Activated CD4-positive, alpha-beta T cell treated with anti-CD3 and anti-CD28 coated beads for 36 hours (primary cell): Measurements from ENCODE around the gene DIO1. TPM values are rescaled to one million over a fixed set of nuclear protein-coding genes. Genes with fewer than 3 reads are reported as not detected.

Source experiments
- ATAC-seq: fragments of 200-7000 bp; cut with Tn5 transposase; one replicate; pipeline ENCODE4 v1.10.0; 2021; ENCODE audit warnings: mild to moderate bottlenecking, moderate library complexity
- CTCF ChIA-PET: fragments of 350-600 bp; sonication (Branson Sonifier 250); formaldehyde crosslinking; loops from one replicate; lab custom pipeline; 2021; ENCODE audit warnings: antibody characterized with exemption; lab: Charles Lee
- POLR2A ChIA-PET: fragments of 350-600 bp; sonication (Branson Sonifier 250); formaldehyde crosslinking; loops from one replicate; lab custom pipeline; 2021; ENCODE audit warnings: antibody characterized with exemption, inconsistent platforms; lab: Charles Lee
- DNase-seq: peaks from one replicate; pipeline ENCODE4 v3.0.0-alpha.2; 2020
- H3K27ac Mint-ChIP-seq: one replicate; pipeline ENCODE4 v1.8.0; 2021; ENCODE audit warnings: mixed read lengths
- H3K27me3 Mint-ChIP-seq: one replicate; pipeline ENCODE4 v1.8.0; 2021; ENCODE audit warnings: mixed read lengths
- H3K36me3 Mint-ChIP-seq: one replicate; pipeline ENCODE4 v1.8.0; 2021; ENCODE audit warnings: low read depth, mixed read lengths
- H3K4me1 Mint-ChIP-seq: one replicate; pipeline ENCODE4 v1.8.0; 2021; ENCODE audit warnings: mixed read lengths
- H3K4me3 Mint-ChIP-seq: one replicate; pipeline ENCODE4 v1.8.0; 2021; ENCODE audit warnings: mild to moderate bottlenecking, moderate library complexity, mixed read lengths
- H3K9me3 Mint-ChIP-seq: one replicate; pipeline ENCODE4 v1.8.0; 2021; ENCODE audit warnings: low read depth, mixed read lengths
- intact Hi-C, 2 experiments: fragments of 100-400 bp; cut with DNase I in 1 of 2; cut with micrococcal nuclease in 1 of 2; formaldehyde crosslinking; loops; one replicate each; pipeline versions ENCODE4 v1.14.2 to v1.15.1; 2022 to 2024; cut with DNase I, micrococcal nuclease
- total RNA-seq, 2 experiments: library from RNA; stranded (reverse); gene quantifications; one replicate each; pipeline ENCODE4 v1.2.3, GENCODE V29; 2021

The DIO1 gene
- total RNA-seq, 2 experiments from 2014 or later, result not detected

GRCh38 chr1:53942127-53942957 lies 48.4 kb downstream of the DIO1 start:
- peak overlapping the region; percentile 23 for H3K27ac Mint-ChIP-seq
- ChIA-PET CTCF (interaction anchor here (0.6 to 1.9 kb wide), 9 partner anchors 14 to 208 kb away, joined by 3 to 8 read pairs (median 3); no protein-coding TSS in a partner anchor), POLR2A (interaction anchor here (0.6 to 0.7 kb wide), 2 partner anchors 10 to 748 kb away, joined by 4 to 5 read pairs; no protein-coding TSS in a partner anchor)
- peak; percentile 11 for DNase-seq
- H3K9me3 Mint-ChIP-seq, result no peaks in the 10 kb centered on the region
- H3K36me3 Mint-ChIP-seq, result peaks cover 27% of the 10 kb centered on the region
- H3K4me3 Mint-ChIP-seq, result peak overlapping the region; percentile 9
- ATAC-seq, result peak; percentile 38
- intact Hi-C loops, result loop anchor here (1.0 to 2.0 kb wide), 2 partner anchors 22 to 24 kb away; no protein-coding TSS in a partner anchor
- H3K4me1 Mint-ChIP-seq, result peaks cover 45% of the 10 kb centered on the region
- H3K27me3 Mint-ChIP-seq, result no peaks in the 10 kb centered on the region

GRCh38 chr1:53943090-53943489 lies 49.1 kb downstream of the DIO1 start:
- Mint-ChIP-seq H3K4me3 (peak overlapping the region; percentile 9), H3K9me3 (no peaks in the 10 kb centered on the region), H3K4me1 (peaks cover 51% of the 10 kb centered on the region), H3K36me3 (peaks cover 28% of the 10 kb centered on the region), H3K27me3 (no peaks in the 10 kb centered on the region), H3K27ac (peak overlapping the region; percentile 23)
- CTCF ChIA-PET, result interaction anchor here (1.5 to 9.7 kb wide), 4 partner anchors 16 to 83 kb away, joined by 5 to 93 read pairs (median 8); no protein-coding TSS in a partner anchor
- ATAC-seq (no peak), DNase-seq (no peak)
- intact Hi-C loops, result loop anchor here in 1 of 2 experiments (2.0 kb wide), 1 partner anchor 24 kb away; no protein-coding TSS in a partner anchor
- POLR2A ChIA-PET, result interaction anchor here (0.6 kb wide), 1 partner anchor 749 kb away, joined by 4 read pairs; no protein-coding TSS in a partner anchor

GRCh38 chr1:53943490-53944043 lies 49.6 kb downstream of the DIO1 start:
- no peak for ATAC-seq
- ChIA-PET CTCF (interaction anchor here (0.7 to 9.7 kb wide), 3 partner anchors 29 to 82 kb away, joined by 3 to 93 read pairs (median 5); no protein-coding TSS in a partner anchor), POLR2A (no interaction called here)
- H3K4me1 Mint-ChIP-seq, result peaks cover 50% of the 10 kb centered on the region
- H3K36me3 Mint-ChIP-seq, result peaks cover 24% of the 10 kb centered on the region
- peak overlapping the region; percentile 95 for H3K4me3 Mint-ChIP-seq
- no peaks in the 10 kb centered on the region for H3K27me3 Mint-ChIP-seq
- no peaks in the 10 kb centered on the region for H3K9me3 Mint-ChIP-seq
- intact Hi-C loops, result loop anchor here in 1 of 2 experiments (2.0 kb wide), 1 partner anchor 25 kb away; no protein-coding TSS in a partner anchor
- peak overlapping the region; percentile 38 for H3K27ac Mint-ChIP-seq
- no peak for DNase-seq

- intact Hi-C loops, result loop anchor here (1.0 to 5.0 kb wide), 6 partner anchors 106 to 1577 kb away; partner anchors contain the start of genes CC2D1B (in 1 of the 2), CZIB (in 1 of the 2), LRP8 (in 1 of the 2) and NDC1 (in 1 of the 2)
- POLR2A ChIA-PET, result interaction anchor here (0.9 to 2.3 kb wide), 2 partner anchors 55 to 108 kb away, joined by 9 to 16 read pairs; partner anchors contain the start of genes TCEANC2, TMEM59 and YIPF1
- Mint-ChIP-seq H3K9me3 (no peaks in the 10 kb centered on the region), H3K36me3 (peaks cover 22% of the 10 kb centered on the region), H3K27me3 (no peaks in the 10 kb centered on the region), H3K27ac (peak overlapping the region; percentile 89), H3K4me3 (peak overlapping the region; percentile 95), H3K4me1 (peaks cover 53% of the 10 kb centered on the region)
- ATAC-seq (no peak), DNase-seq (peak; percentile 21)
- CTCF ChIA-PET, result interaction anchor here (0.6 to 9.7 kb wide), 6 partner anchors 10 to 83 kb away, joined by 3 to 93 read pairs (median 4); no protein-coding TSS in a partner anchor
These were observed 50.6 kb downstream of the DIO1 start for GRCh38 chr1:53944469-53945182.

GRCh38 chr1:53945183-53945432 lies 51.1 kb downstream of the DIO1 start:
- Mint-ChIP-seq H3K4me3 (peak overlapping the region; percentile 95), H3K27me3 (no peaks in the 10 kb centered on the region), H3K9me3 (no peaks in the 10 kb centered on the region), H3K27ac (peak overlapping the region; percentile 89), H3K4me1 (peaks cover 52% of the 10 kb centered on the region), H3K36me3 (peaks cover 21% of the 10 kb centered on the region)
- DNase-seq, result no peak
- intact Hi-C loops, result loop anchor here (1.0 to 5.0 kb wide), 6 partner anchors 107 to 1578 kb away; partner anchors contain the start of genes CC2D1B (in 1 of the 2), CZIB (in 1 of the 2), LRP8 (in 1 of the 2) and NDC1 (in 1 of the 2)
- ChIA-PET CTCF (interaction anchor here (0.5 to 9.7 kb wide), 6 partner anchors 11 to 83 kb away, joined by 3 to 93 read pairs (median 4); no protein-coding TSS in a partner anchor), POLR2A (interaction anchor here (0.9 to 2.3 kb wide), 3 partner anchors 55 to 108 kb away, joined by 4 to 16 read pairs (median 9); partner anchors contain the start of genes TCEANC2, TMEM59 and YIPF1)
- ATAC-seq, result no peak

- peak; percentile 79 for ATAC-seq
- ChIA-PET POLR2A (interaction anchor here (0.6 to 2.3 kb wide), 6 partner anchors 10 to 168 kb away, joined by 3 to 16 read pairs (median 4); partner anchors contain the start of genes TCEANC2, TMEM59 and YIPF1), CTCF (interaction anchor here (0.5 to 9.7 kb wide), 7 partner anchors 11 to 84 kb away, joined by 3 to 93 read pairs (median 4); no protein-coding TSS in a partner anchor)
- peak; percentile 99 for DNase-seq
- peaks cover 19% of the 10 kb centered on the region for H3K36me3 Mint-ChIP-seq
- no peaks in the 10 kb centered on the region for H3K9me3 Mint-ChIP-seq
- peak within 1 kb of the TSS; percentile 95 for H3K4me3 Mint-ChIP-seq
- peaks cover 50% of the 10 kb centered on the region for H3K4me1 Mint-ChIP-seq
- peak within 1 kb of the TSS; percentile 89 for H3K27ac Mint-ChIP-seq
- H3K27me3 Mint-ChIP-seq, result no peaks in the 10 kb centered on the region
- intact Hi-C loops, result loop anchor here (1.0 to 5.0 kb wide), 12 partner anchors 55 to 1578 kb away; partner anchors contain the start of genes NDC1 (in 2 of the 2), TCEANC2 (in 2 of the 2), TMEM59 (in 2 of the 2) and CC2D1B (in 1 of the 2)
These were observed 51.7 kb downstream of the DIO1 start, which contains the start of gene IFT25 for GRCh38 chr1:53945433-53946251. Gene IFT25, minus strand, starts transcription at chr1:53945699. Its CDS starts 5,617 bp downstream, at chr1:53940082.

GRCh38 chr1:53946252-53947171 lies 52.5 kb downstream of the DIO1 start, which contains the start of gene LRRC42:
Gene LRRC42, plus strand, starts transcription at chr1:53946350. Its CDS starts 5,650 bp downstream, at chr1:53952000.
- ChIA-PET POLR2A (interaction anchor here (0.6 to 2.3 kb wide), 7 partner anchors 10 to 168 kb away, joined by 3 to 16 read pairs (median 3); partner anchors contain the start of genes TMEM59 and YIPF1), CTCF (interaction anchor here (1.3 to 9.7 kb wide), 6 partner anchors 13 to 85 kb away, joined by 4 to 93 read pairs (median 6); no protein-coding TSS in a partner anchor)
- Mint-ChIP-seq H3K36me3 (peaks cover 19% of the 10 kb centered on the region), H3K4me1 (peaks cover 50% of the 10 kb centered on the region), H3K4me3 (peak within 1 kb of the TSS; percentile 95), H3K27me3 (no peaks in the 10 kb centered on the region), H3K9me3 (no peaks in the 10 kb centered on the region), H3K27ac (peak within 1 kb of the TSS; percentile 89)
- ATAC-seq (peak; percentile 72), DNase-seq (peak; percentile 84)
- intact Hi-C loops, result loop anchor here (1.0 to 5.0 kb wide), 10 partner anchors 56 to 1579 kb away; partner anchors contain the start of genes TCEANC2 (in 2 of the 2), TMEM59 (in 2 of the 2), CC2D1B (in 1 of the 2) and CZIB (in 1 of the 2)

- intact Hi-C loops, result loop anchor here (2.0 to 5.0 kb wide), 4 partner anchors 620 to 1580 kb away; partner anchors contain the start of genes CC2D1B (in 1 of the 2), CZIB (in 1 of the 2) and LRP8 (in 1 of the 2)
- peak; percentile 10 for DNase-seq
- ChIA-PET POLR2A (interaction anchor here (1.2 kb wide), 1 partner anchor 102 kb away, joined by 3 read pairs; no protein-coding TSS in a partner anchor), CTCF (interaction anchor here (0.9 to 9.7 kb wide), 12 partner anchors 11 to 110 kb away, joined by 3 to 93 read pairs (median 4); no protein-coding TSS in a partner anchor)
- H3K4me3 Mint-ChIP-seq, result peak overlapping the region; percentile 95
- H3K27me3 Mint-ChIP-seq, result no peaks in the 10 kb centered on the region
- peaks cover 24% of the 10 kb centered on the region for H3K36me3 Mint-ChIP-seq
- peaks cover 49% of the 10 kb centered on the region for H3K4me1 Mint-ChIP-seq
- H3K9me3 Mint-ChIP-seq, result no peaks in the 10 kb centered on the region
- H3K27ac Mint-ChIP-seq, result peak overlapping the region; percentile 69
- no peak for ATAC-seq
These were observed 53.4 kb downstream of the DIO1 start for GRCh38 chr1:53947172-53947907.
